Inflammatory macrophage (primary cell): ENCODE results near the gene SAMD8.

Experiments
- DNase-seq, 2 donors: peaks; one replicate each; pipeline ENCODE4 v3.0.0-alpha.2; 2020 to 2022

The SAMD8 gene

GRCh38 chr10:75226656-75227055, 115.2 kb downstream of the SAMD8 start:
- DNase-seq: no peak

- no peak for DNase-seq
These were observed 116.8 kb downstream of the SAMD8 start for GRCh38 chr10:75228278-75228677.

- no peak for DNase-seq
These were observed 117.4 kb downstream of the SAMD8 start for GRCh38 chr10:75228834-75229233.

- DNase-seq: no peak
These were observed 118.5 kb downstream of the SAMD8 start for GRCh38 chr10:75229971-75230370.

- peak; percentile 91 to 92 for DNase-seq
These were observed 119.2 kb downstream of the SAMD8 start for GRCh38 chr10:75230600-75231038.
